Measurements from ENCODE around the gene CWC15. TPM values are rescaled to one million over a fixed set of nuclear protein-coding genes. Genes with fewer than 3 reads are reported as not detected.
"Not testable (repeated sequence)": the region's sequence is repeated elsewhere in the genome, so short reads cannot be mapped to it uniquely, and the experiment has no call there.

Gene CWC15
- 10 to 100 TPM; 75.1 to 91.4 TPM for total RNA-seq

DNA sequence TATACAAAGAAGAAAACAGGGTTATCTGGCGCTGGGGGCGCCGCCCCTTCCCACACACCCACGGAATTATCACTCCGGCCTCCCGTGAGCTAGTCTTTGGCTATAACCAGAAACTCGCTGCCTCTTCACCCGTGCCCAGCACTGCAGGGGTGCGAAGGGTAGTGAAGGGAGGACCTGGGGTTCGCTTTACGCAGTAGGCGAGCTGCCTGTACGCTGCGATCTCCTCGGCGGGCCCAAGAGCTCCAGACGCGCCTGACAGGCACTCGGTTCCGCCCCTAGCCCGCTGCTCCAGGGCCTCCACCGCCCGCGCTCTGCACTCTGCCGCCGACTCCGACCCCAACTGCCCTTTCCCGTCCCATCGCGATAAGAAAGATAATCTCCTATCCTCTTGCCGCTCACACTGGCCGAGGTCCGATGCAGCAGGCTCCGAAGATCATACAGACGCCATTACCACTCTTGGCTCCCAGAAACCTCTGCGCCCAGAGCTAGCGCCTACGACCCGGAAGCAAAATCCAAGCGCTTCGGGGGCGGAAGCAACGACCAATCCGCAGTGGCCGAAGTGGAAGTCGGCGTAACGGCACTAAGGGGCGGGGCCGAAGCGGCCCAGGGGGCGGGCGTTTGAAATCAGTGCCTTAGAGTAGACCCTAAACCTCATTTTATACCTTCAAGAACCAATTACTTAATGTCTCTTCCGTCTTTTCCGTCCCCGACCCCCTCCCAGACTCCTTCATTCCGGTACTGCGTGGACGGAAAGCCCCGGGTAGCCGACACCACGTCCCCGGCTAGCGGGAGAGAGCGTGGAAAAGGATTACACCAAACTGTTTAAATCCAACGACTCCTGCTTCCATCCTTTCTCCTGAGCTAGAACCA is at the start of gene CWC15, which contains the start of gene KDM4D:
TSS of gene CWC15 (minus strand) at position 458 of the 870 bp plus-strand sequence. CDS start 1,371 bp downstream, outside the sequence.
TSS of gene KDM4D (plus strand) at position 611 of the 870 bp plus-strand sequence. CDS start 23,664 bp downstream, outside the sequence.
- no peaks in the 10 kb centered on the region for H3K9me3 Mint-ChIP-seq
- H3K36me3 Mint-ChIP-seq (ENCODE audit: insufficient read depth in 2 of 2): peaks cover 11 to 26% of the 10 kb centered on the region in 2 donors
- DNase-seq (peak; percentile 94 to 95), ATAC-seq (replicated peaks in 1 of 2) (peak; percentile 99 to 100)
- H3K4me3 Mint-ChIP-seq: peak within 1 kb of the TSS; percentile 93 to 99
- no peaks in the 10 kb centered on the region for H3K27me3 Mint-ChIP-seq (ENCODE audit: low read depth)
- H3K27ac Mint-ChIP-seq: peak within 1 kb of the TSS; percentile 97
- H3K4me1 Mint-ChIP-seq (ENCODE audit: low read depth): peaks cover 16% of the 10 kb centered on the region

DNA sequence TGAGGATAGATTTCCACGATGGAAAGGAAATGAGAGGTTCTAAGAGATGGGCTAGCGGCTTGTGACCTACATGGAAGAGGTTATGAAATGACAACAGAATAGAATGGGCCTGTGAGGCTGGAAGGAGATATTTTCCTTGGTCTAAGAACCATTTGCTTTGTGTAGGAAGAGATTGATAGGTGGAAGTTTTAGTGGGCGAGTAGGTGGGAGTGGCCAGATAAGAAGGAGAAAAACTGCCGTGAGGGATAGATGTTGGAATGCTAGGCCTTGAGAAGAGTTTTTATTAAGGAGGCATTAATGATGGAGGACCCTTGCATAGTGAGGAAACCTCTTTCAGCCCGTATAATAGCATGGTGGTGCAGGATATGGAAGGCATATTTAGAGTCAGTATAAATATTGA is 48.1 kb upstream of the CWC15 start:
- H3K4me1 Mint-ChIP-seq (ENCODE audit: low read depth); H3K27ac Mint-ChIP-seq; DNase-seq; H3K9me3 Mint-ChIP-seq; H3K4me3 Mint-ChIP-seq; H3K27me3 Mint-ChIP-seq (ENCODE audit: low read depth); ATAC-seq (replicated peaks in 1 of 2); H3K36me3 Mint-ChIP-seq (ENCODE audit: insufficient read depth in 2 of 2): not testable (repeated sequence)

DNA sequence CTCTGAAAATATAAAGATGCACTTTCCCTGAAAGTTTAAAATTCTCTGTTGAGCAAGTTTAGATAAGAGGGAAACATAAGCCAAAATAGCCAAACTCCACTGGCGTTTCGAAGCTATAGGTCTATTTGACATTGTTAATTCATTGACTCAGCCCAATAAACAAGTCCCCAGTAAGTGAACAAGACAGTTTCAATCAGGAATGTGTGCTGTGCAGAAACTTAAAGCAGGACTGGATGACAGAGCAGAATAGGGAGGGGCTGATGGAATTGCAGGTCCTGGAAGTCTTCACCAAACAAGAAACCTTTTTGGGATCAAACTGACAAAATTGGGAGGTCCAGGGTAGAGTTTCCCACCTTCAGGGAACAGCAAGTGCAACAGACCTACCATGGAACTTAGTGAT is 42.8 kb upstream of the CWC15 start:
- Mint-ChIP-seq H3K27ac (no peak overlapping the region), H3K9me3 (no peaks in the 10 kb centered on the region), H3K36me3 (ENCODE audit: insufficient read depth in 2 of 2) (no peaks in the 10 kb centered on the region), H3K27me3 (ENCODE audit: low read depth) (peaks cover 5% of the 10 kb centered on the region), H3K4me3 (no peak overlapping the region), H3K4me1 (ENCODE audit: low read depth) (no peaks in the 10 kb centered on the region)
- DNase-seq (no peak), ATAC-seq (replicated peaks in 1 of 2) (no peak)

DNA sequence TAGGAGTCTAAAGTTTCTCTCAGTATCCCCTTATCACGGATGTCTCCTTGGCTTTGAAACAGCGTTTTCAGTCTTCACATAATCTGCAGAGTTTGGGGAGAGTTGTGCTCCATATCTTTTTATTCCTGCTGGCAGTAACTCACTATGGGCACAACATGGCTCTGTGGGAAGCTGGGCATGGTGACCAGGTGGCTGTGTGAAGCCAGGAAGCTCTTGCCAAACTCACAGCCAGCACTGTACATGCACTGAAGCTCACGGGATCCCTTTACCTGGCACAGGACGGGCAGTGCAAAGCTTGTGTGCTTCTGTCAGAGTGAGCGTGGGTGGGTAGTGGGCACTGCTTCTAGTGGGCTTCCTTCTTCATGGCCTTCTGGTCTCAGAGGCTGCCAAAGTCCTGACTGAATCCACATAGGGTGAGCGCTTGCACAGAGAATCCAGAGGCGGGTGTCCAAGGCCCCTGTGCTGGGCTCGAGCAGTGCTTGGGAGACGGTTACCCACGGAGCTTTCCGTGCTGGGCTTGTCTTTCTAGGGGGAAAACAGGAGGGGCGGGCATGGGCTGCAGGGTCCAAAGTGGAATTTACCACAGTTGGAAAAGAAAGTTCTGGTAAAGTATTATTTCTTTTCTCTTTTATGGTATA is 40.9 kb upstream of the CWC15 start:
- Mint-ChIP-seq H3K4me1 (ENCODE audit: low read depth) (no peaks in the 10 kb centered on the region), H3K4me3 (no peak overlapping the region), H3K27me3 (ENCODE audit: low read depth) (peaks cover 14% of the 10 kb centered on the region), H3K9me3 (no peaks in the 10 kb centered on the region), H3K36me3 (ENCODE audit: insufficient read depth in 2 of 2) (no peaks in the 10 kb centered on the region), H3K27ac (no peak overlapping the region)
- ATAC-seq (replicated peaks in 1 of 2) (no peak), DNase-seq (no peak)

DNA sequence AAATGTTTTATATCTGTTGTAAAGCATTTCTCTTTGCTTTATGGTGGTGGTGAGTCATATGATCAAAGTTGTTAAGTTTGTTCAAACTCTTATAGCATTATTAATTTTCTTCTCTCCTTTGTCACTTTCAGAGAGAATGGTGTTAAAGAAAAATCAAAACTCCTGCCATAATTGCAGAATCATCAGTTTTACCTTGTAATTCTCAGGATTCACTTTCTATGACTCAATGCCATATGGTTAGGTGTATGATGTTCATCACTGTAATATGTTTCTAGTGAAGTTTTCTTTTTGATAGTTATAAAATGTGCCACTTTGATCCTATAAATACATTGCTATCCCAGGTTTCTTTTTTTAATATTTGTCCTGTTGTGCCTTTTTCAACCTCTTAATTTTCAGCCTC is 38.0 kb upstream of the CWC15 start:
- ATAC-seq (replicated peaks in 1 of 2) (no peak), DNase-seq (no peak)
- Mint-ChIP-seq H3K27ac (no peak overlapping the region), H3K4me1 (ENCODE audit: low read depth) (no peaks in the 10 kb centered on the region), H3K4me3 (no peak overlapping the region), H3K27me3 (ENCODE audit: low read depth) (peaks cover 19% of the 10 kb centered on the region), H3K36me3 (ENCODE audit: insufficient read depth in 2 of 2) (no peaks in the 10 kb centered on the region), H3K9me3 (no peaks in the 10 kb centered on the region)

DNA sequence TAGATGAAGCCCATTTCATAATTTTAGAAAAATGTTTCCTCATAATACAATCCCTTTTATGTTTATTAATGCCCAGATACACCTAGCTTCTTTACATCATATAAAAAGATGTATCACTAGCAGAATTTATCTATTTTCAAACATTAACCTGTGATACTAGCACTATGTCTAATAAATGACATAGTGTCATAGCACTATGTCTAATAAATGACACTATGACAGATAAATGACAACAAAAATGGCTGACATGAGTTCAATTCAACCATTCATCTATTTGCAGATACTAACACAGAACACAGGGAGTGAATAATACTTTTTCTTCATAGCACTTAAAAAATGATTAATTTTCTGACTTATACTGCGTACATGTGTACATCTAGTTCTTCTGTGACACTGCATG is 32.3 kb upstream of the CWC15 start:
- DNase-seq (no peak), ATAC-seq (replicated peaks in 1 of 2) (no peak)
- Mint-ChIP-seq H3K4me3 (no peak overlapping the region), H3K4me1 (ENCODE audit: low read depth) (no peaks in the 10 kb centered on the region), H3K36me3 (ENCODE audit: insufficient read depth in 2 of 2) (no peaks in the 10 kb centered on the region), H3K27me3 (ENCODE audit: low read depth) (peaks cover 19% of the 10 kb centered on the region), H3K9me3 (no peaks in the 10 kb centered on the region), H3K27ac (peak overlapping the region; percentile 64)

DNA sequence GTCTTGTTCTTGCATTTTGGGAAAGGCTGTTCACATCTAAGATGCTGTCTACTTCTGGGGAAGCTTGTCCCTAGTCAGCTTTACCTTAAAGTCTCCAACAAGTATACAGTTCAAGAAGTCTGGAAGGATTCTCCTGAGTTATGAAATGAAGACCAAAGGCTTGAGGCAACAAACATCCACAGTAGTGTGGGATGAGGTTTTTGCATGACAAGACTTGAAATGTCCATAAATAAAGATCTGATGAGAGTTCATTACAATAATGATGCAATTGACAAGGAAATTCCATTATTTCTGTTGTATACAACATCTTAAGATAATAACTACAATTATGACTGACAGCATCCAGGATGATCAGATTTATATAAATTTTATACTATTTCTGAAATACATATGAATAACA is 30.4 kb upstream of the CWC15 start:
- Mint-ChIP-seq H3K36me3 (ENCODE audit: insufficient read depth in 2 of 2) (no peaks in the 10 kb centered on the region), H3K27ac (no peak overlapping the region), H3K27me3 (ENCODE audit: low read depth) (peaks cover 5% of the 10 kb centered on the region), H3K4me3 (no peak overlapping the region), H3K4me1 (ENCODE audit: low read depth) (no peaks in the 10 kb centered on the region), H3K9me3 (no peaks in the 10 kb centered on the region)
- ATAC-seq (replicated peaks in 1 of 2) (no peak), DNase-seq (no peak)

DNA sequence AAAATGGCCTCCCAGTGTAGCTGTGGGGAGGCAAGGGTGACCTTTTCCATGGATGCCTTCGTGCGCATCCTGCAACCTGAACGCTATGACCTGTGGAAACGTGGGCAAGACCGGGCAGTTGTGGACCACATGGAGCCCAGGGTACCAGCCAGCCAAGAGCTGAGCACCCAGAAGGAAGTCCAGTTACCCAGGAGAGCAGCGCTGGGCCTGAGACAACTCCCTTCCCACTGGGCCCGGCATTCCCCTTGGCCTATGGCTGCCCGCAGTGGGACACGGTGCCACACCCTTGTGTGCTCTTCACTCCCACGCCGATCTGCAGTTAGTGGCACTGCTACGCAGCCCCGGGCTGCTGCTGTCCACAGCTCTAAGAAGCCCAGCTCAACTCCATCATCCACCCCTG is 24.9 kb upstream of the CWC15 start:
- Mint-ChIP-seq H3K4me1 (ENCODE audit: low read depth) (no peaks in the 10 kb centered on the region), H3K4me3 (no peak overlapping the region), H3K9me3 (no peaks in the 10 kb centered on the region), H3K27ac (no peak overlapping the region), H3K36me3 (ENCODE audit: insufficient read depth in 2 of 2) (no peaks in the 10 kb centered on the region), H3K27me3 (ENCODE audit: low read depth) (no peaks in the 10 kb centered on the region)
- no peak for ATAC-seq (replicated peaks in 1 of 2)
- no peak for DNase-seq

DNA sequence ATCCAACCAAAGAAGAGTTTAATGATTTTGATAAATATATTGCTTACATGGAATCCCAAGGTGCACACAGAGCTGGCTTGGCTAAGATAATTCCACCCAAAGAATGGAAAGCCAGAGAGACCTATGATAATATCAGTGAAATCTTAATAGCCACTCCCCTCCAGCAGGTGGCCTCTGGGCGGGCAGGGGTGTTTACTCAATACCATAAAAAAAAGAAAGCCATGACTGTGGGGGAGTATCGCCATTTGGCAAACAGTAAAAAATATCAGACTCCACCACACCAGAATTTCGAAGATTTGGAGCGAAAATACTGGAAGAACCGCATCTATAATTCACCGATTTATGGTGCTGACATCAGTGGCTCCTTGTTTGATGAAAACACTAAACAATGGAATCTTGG is 24.1 kb upstream of the CWC15 start:
- no peaks in the 10 kb centered on the region for H3K9me3 Mint-ChIP-seq
- DNase-seq (no peak), ATAC-seq (replicated peaks in 1 of 2) (no peak)
- H3K4me3 Mint-ChIP-seq: no peak overlapping the region
- no peaks in the 10 kb centered on the region for H3K27me3 Mint-ChIP-seq (ENCODE audit: low read depth)
- H3K4me1 Mint-ChIP-seq (ENCODE audit: low read depth): no peaks in the 10 kb centered on the region
- no peaks in the 10 kb centered on the region for H3K36me3 Mint-ChIP-seq (ENCODE audit: insufficient read depth in 2 of 2)
- no peak overlapping the region for H3K27ac Mint-ChIP-seq

DNA sequence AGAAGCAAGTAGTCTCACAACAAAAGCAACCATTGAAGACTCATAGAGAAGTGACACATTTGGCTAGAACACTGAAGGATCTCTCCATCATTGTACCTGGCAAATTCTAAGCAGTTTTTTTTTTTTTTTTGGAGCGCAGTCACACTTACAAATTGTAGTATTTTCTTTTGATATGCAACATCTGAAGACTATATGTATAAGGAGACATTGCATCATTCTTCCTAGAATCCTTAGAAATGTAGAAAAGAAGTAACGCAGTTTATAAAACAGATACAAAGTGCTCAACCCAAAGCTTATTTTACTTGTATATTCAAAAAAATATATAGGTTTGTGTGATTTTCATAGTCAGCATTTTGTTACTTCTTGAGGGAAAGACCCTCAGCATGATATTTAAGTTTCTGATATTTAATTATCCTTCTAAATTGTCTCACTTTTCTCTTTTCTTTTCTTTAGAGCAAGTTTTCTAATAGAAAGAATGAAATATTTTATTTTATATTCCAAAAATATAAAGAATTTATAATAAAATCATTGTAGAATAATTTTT is 20.1 kb upstream of the CWC15 start:
- no peak for DNase-seq
- no peaks in the 10 kb centered on the region for H3K36me3 Mint-ChIP-seq (ENCODE audit: insufficient read depth in 2 of 2)
- H3K27ac Mint-ChIP-seq: no peak overlapping the region
- H3K4me3 Mint-ChIP-seq: no peak overlapping the region
- H3K4me1 Mint-ChIP-seq (ENCODE audit: low read depth): no peaks in the 10 kb centered on the region
- H3K9me3 Mint-ChIP-seq: no peaks in the 10 kb centered on the region
- peaks cover 10% of the 10 kb centered on the region for H3K27me3 Mint-ChIP-seq (ENCODE audit: low read depth)
- ATAC-seq (replicated peaks in 1 of 2): no peak

DNA sequence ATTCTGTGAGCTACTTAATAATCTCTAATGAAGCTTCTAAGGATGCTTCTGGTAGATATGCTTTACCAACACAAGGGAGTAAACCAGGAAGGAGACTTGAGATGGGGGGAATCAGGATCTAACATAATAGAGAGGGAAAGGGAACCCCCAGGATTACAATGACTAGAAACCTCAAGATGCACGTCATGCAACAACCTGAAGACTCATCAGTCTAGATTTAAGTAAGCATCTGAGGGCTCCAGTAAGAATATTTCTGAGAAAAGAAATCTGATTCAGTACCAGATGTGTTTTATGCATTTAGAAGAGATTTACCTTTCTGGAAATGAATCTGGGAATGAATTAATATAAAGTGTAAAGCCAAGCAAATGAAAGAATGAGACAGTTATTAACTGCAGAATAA is 15.4 kb upstream of the CWC15 start:
- Mint-ChIP-seq H3K36me3 (ENCODE audit: insufficient read depth in 2 of 2) (no peaks in the 10 kb centered on the region), H3K27me3 (ENCODE audit: low read depth) (peaks cover 24% of the 10 kb centered on the region), H3K4me3 (peak overlapping the region in 1 of 2 donors; percentile 47), H3K4me1 (ENCODE audit: low read depth) (no peaks in the 10 kb centered on the region), H3K9me3 (no peaks in the 10 kb centered on the region), H3K27ac (peak overlapping the region; percentile 88)
- no peak for DNase-seq
- ATAC-seq (replicated peaks in 1 of 2): peak in 1 of 2 donors; percentile 89

DNA sequence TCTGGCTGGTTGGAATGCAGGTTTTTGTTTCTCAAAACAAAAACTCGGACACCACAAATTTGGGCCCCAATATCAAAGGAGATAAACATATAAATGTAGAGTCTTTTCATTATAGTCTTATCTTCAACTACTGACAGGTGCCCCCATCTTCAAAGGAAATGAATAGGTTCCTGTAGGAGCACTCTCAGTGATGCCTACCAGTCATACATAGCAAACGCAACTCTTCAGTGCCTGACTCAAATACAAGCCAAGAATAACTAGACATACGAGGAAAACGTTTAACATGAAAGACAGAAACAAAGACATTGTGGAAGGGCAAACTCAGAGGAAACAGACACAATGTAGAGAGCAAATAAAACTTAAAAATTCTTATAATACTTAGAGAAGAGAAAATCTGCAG is 14.0 kb upstream of the CWC15 start:
- DNase-seq (no peak), ATAC-seq (replicated peaks in 1 of 2) (peak in 1 of 2 donors; percentile 53)
- Mint-ChIP-seq H3K4me3 (no peak overlapping the region), H3K36me3 (ENCODE audit: insufficient read depth in 2 of 2) (peaks cover 0 to 2% of the 10 kb centered on the region in 2 donors), H3K27me3 (ENCODE audit: low read depth) (peaks cover 24% of the 10 kb centered on the region), H3K27ac (no peak overlapping the region), H3K4me1 (ENCODE audit: low read depth) (no peaks in the 10 kb centered on the region), H3K9me3 (no peaks in the 10 kb centered on the region)

DNA sequence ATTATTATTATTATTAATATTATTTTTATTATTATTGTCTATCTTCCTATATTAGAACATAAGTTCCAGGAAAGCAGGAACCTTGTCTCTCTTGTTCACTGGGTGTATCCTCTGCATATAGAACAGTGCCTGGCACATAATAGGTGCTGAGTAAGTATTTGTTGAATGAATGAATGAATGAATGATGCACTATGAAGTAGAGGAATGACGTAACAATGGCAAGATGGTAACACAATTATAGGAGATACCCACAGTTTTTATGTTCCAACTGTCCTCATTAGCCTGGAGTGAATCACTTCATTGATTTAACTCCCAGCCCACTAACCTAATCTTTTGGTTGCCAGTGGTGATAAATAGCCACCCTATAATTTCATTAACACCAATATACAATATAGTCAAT is 2.2 kb upstream of the CWC15 start:
- H3K27me3 Mint-ChIP-seq (ENCODE audit: low read depth): no peaks in the 10 kb centered on the region
- peaks cover 5 to 10% of the 10 kb centered on the region in 2 donors for H3K36me3 Mint-ChIP-seq (ENCODE audit: insufficient read depth in 2 of 2)
- peak overlapping the region; percentile 1 for H3K27ac Mint-ChIP-seq
- ATAC-seq (replicated peaks in 1 of 2) (no peak), DNase-seq (no peak)
- no peaks in the 10 kb centered on the region for H3K9me3 Mint-ChIP-seq
- H3K4me3 Mint-ChIP-seq: peak overlapping the region in 1 of 2 donors; percentile 3
- H3K4me1 Mint-ChIP-seq (ENCODE audit: low read depth): peaks cover 16% of the 10 kb centered on the region

Measured in activated T-cell treated with anti-CD3 and anti-CD28 coated beads, Interleukin-2, amount 50 U/mL, for 72 hours (primary cell).